Upper lobe of left lung (tissue), 6 donors: ENCODE data around the gene XRRA1. TPM values are rescaled to one million over a fixed set of nuclear protein-coding genes. Genes with fewer than 3 reads are reported as not detected.

Experiments used
- ATAC-seq, 2 donors: fragments of 200-7000 bp; cut with Tn5 transposase; one replicate each; pipeline ENCODE4 v1.9.1; 2022; ENCODE audit warnings: mild to moderate bottlenecking in 2 of 2, moderate library complexity in 2 of 2; ENCODE audit not compliant: low FRiP score in 2 of 2
- DNase-seq, 2 donors: peaks; one replicate each; pipeline ENCODE4 v3.0.0-alpha.2; 2019 to 2020
- H3K27ac ChIP-seq, 4 donors: fragments of 200-600 bp; sonication (generic); one replicate each; pipeline ENCODE4 v1.5.1; 2016 to 2019
- H3K27me3 ChIP-seq, 4 donors: fragments of 200-600 bp; sonication (generic); one replicate each; pipeline ENCODE4 v1.5.1; 2017 to 2019
- H3K36me3 ChIP-seq, 4 donors: fragments of 200-600 bp; sonication (generic); one replicate each; pipeline ENCODE4 v1.5.1; 2016 to 2019
- H3K4me1 ChIP-seq, 4 donors: fragments of 200-600 bp; sonication (generic); one replicate each; pipeline ENCODE4 v1.5.1; 2018 to 2019
- H3K4me3 ChIP-seq, 4 donors: fragments of 200-600 bp; sonication (generic); one replicate each; pipeline ENCODE4 v1.5.1; 2017 to 2019; ENCODE audit warnings: mild to moderate bottlenecking in 2 of 4, moderate library complexity in 1 of 4
- H3K9me3 ChIP-seq, 4 donors: fragments of 200-600 bp; sonication (generic); one replicate each; pipeline ENCODE4 v1.5.1; 2018 to 2019
- EP300 ChIP-seq, 4 donors: sonication (generic); formaldehyde crosslinking; IDR thresholded peaks; one replicate each; pipeline ENCODE4 v1.5.1; 2017; ENCODE audit warnings: antibody characterized with exemption in 4 of 4, control low read depth in 2 of 4
- POLR2A ChIP-seq, 4 donors: fragments of 450-650 bp; IDR thresholded peaks; one replicate each; pipeline ENCODE4 v1.5.1; 2016 to 2017; ENCODE audit warnings: antibody characterized with exemption in 4 of 4, mild to moderate bottlenecking in 2 of 4
- POLR2AphosphoS5 ChIP-seq, 2 donors: sonication (generic); formaldehyde crosslinking; IDR thresholded peaks; one replicate each; pipeline ENCODE4 v1.5.1; 2017; ENCODE audit warnings: antibody characterized with exemption in 2 of 2
- WGBS, 2 donors: methylation state at CpG; one replicate each; pipeline ENCODE4 v1.1.5; 2017 to 2018; 5-methylcytosine and 5-hydroxymethylcytosine counted together
- total RNA-seq, 6 donors: library from RNA; depleted of rRNA in 4 of 6; stranded (reverse); fragments of >200 nt in 4 of 6; gene quantifications; one replicate each; pipeline versions ENCODE4 v1.1.0 to v1.2.1, GENCODE V29; 2016 to 2021
- TF ChIP-seq, protein P1 (sequence below), 6 experiments: fragments of 450-650 bp in 4 of 6; fragments of 200-600 bp in 2 of 6; sonication (generic) in 2 of 6; IDR thresholded peaks; one replicate each; pipeline ENCODE4 v1.5.1; 2016 to 2019; ENCODE audit warnings: antibody characterized with exemption in 6 of 6
- donor health status: DM: no; HTN: no; CAD: no; lungs with moderate emphysema.
- donor health status: DM: no; HTN: yes; CAD: no; lungs with severe emphysema.

Gene XRRA1
- total RNA-seq, 6 donors from 2014 or later, result 9.4 to 25.1 (median 16.7) TPM

- Histone ChIP-seq H3K4me1 (peaks cover 16 to 26% (median 20%) of the 10 kb centered on the region in 4 donors), H3K9me3 (no peaks in the 10 kb centered on the region), H3K27ac (peak overlapping the region in 1 of 4 donors; percentile 14), H3K36me3 (peaks cover 0 to 14% (median 5%) of the 10 kb centered on the region in 4 donors), H3K27me3 (no peaks in the 10 kb centered on the region), H3K4me3 (no peak overlapping the region)
- TF ChIP-seq POLR2A (IDR thresholded peaks at IDR 0.05) (no peak), POLR2AphosphoS5 (IDR thresholded peaks at IDR 0.05) (no peak), EP300 (IDR thresholded peaks at IDR 0.05) (no peak)
- TF ChIP-seq, protein P1, sequence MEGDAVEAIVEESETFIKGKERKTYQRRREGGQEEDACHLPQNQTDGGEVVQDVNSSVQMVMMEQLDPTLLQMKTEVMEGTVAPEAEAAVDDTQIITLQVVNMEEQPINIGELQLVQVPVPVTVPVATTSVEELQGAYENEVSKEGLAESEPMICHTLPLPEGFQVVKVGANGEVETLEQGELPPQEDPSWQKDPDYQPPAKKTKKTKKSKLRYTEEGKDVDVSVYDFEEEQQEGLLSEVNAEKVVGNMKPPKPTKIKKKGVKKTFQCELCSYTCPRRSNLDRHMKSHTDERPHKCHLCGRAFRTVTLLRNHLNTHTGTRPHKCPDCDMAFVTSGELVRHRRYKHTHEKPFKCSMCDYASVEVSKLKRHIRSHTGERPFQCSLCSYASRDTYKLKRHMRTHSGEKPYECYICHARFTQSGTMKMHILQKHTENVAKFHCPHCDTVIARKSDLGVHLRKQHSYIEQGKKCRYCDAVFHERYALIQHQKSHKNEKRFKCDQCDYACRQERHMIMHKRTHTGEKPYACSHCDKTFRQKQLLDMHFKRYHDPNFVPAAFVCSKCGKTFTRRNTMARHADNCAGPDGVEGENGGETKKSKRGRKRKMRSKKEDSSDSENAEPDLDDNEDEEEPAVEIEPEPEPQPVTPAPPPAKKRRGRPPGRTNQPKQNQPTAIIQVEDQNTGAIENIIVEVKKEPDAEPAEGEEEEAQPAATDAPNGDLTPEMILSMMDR (IDR thresholded peaks at IDR 0.05), result no peak
- DNase-seq (no peak), ATAC-seq (no peak)
- WGBS, 2 donors, result 77 to 88% methylated on average over 3 of the region's 3 CpGs
Observed at GRCh38 chr11:74818283-74818946, 130.5 kb downstream of the XRRA1 start.

GRCh38 chr11:74816664-74817063, 132.2 kb downstream of the XRRA1 start:
- ATAC-seq (no peak), DNase-seq (no peak)
- Histone ChIP-seq H3K4me3 (no peak overlapping the region), H3K27me3 (no peaks in the 10 kb centered on the region), H3K36me3 (peaks cover 0 to 14% (median 5%) of the 10 kb centered on the region in 4 donors), H3K27ac (no peak overlapping the region), H3K9me3 (no peaks in the 10 kb centered on the region), H3K4me1 (peaks cover 12 to 22% (median 15%) of the 10 kb centered on the region in 4 donors)
- WGBS, 2 donors, result 91 to 94% methylated on average over 2 of the region's 2 CpGs
- TF ChIP-seq POLR2AphosphoS5 (IDR thresholded peaks at IDR 0.05) (no peak), EP300 (IDR thresholded peaks at IDR 0.05) (no peak)

DNA sequence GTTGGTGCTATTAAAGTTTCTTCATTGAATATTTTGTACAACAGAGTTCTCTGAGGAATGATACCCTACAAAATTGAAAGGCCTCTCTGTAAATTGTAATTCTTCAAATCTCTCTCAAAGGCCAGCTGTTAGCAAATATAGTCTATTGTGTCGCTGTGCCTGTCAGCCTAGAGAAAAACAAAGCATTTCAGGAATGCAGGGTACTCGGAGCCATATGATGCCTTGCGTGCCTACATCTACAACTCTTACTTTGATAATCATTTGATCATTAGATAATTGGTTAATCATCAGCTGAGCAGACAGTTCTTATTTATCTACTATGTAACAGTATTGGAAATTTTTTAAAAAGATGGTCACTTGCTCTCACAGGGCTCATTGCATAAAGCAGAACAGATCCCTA, 132.9 kb downstream of the XRRA1 start:
- Histone ChIP-seq H3K4me3 (no peak overlapping the region), H3K36me3 (peaks cover 0 to 14% (median 5%) of the 10 kb centered on the region in 4 donors), H3K27ac (no peak overlapping the region), H3K9me3 (no peaks in the 10 kb centered on the region), H3K27me3 (no peaks in the 10 kb centered on the region), H3K4me1 (peaks cover 10 to 27% (median 14%) of the 10 kb centered on the region in 4 donors)
- no peak for ATAC-seq
- no peak for DNase-seq
- WGBS, 2 donors, result 57 to 64% methylated on average over 3 of the region's 3 CpGs
- TF ChIP-seq EP300 (IDR thresholded peaks at IDR 0.05) (no peak), POLR2A (IDR thresholded peaks at IDR 0.05) (no peak), POLR2AphosphoS5 (IDR thresholded peaks at IDR 0.05) (no peak)
- TF ChIP-seq, protein P1 (IDR thresholded peaks at IDR 0.05), result no peak

GRCh38 chr11:74809801-74810200, 139.1 kb downstream of the XRRA1 start:
- DNase-seq (no peak), ATAC-seq (no peak)
- Histone ChIP-seq H3K27ac (peak overlapping the region in 2 of 4 donors; percentile 8 to 52), H3K4me1 (peaks cover 9 to 29% (median 10%) of the 10 kb centered on the region in 4 donors), H3K27me3 (no peaks in the 10 kb centered on the region), H3K4me3 (no peak overlapping the region), H3K9me3 (no peaks in the 10 kb centered on the region), H3K36me3 (no peaks in the 10 kb centered on the region)
- TF ChIP-seq POLR2AphosphoS5 (IDR thresholded peaks at IDR 0.05), result no peak
- TF ChIP-seq EP300 (IDR thresholded peaks at IDR 0.05), result no peak
- no peak for TF ChIP-seq POLR2A (IDR thresholded peaks at IDR 0.05)
- TF ChIP-seq, protein P1 (IDR thresholded peaks at IDR 0.05), result no peak

DNA sequence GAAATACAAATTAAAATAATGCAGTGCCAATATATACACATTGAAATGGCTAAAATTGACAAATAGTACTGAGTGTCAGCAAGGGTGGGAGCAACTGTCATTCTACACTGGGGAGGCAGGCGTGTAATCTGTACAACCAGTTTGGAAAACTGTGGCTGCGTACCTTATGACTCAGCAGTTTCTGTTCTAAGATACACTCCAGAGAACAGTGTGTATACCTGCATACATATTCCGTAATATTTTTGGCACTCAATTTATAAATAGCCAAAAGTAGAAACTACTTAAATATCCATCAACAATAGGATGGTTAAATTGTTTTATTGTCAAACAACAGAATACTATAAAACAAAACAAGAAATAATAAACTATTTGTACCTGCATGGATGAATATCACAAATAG, 142.6 kb downstream of the XRRA1 start:
- H3K9me3 ChIP-seq, result no peaks in the 10 kb centered on the region
- ATAC-seq (no peak), DNase-seq (no peak)
- TF ChIP-seq POLR2A (IDR thresholded peaks at IDR 0.05) (no peak), EP300 (IDR thresholded peaks at IDR 0.05) (no peak)
- H3K4me3 ChIP-seq, result no peak overlapping the region
- H3K36me3 ChIP-seq, result no peaks in the 10 kb centered on the region
- peaks cover 9 to 19% (median 10%) of the 10 kb centered on the region in 4 donors for H3K4me1 ChIP-seq
- no peak overlapping the region for H3K27ac ChIP-seq
- H3K27me3 ChIP-seq, result no peaks in the 10 kb centered on the region
- WGBS, 2 donors, result 76 to 88% methylated on average over 3 of the region's 3 CpGs
